Adrenal gland (tissue), 5 donors: ENCODE measurements around the gene CPLANE2.

Experiments used
- POLR2A ChIP-seq, 2 donors: fragments of 450-650 bp; IDR thresholded peaks; one replicate each; pipeline ENCODE4 v1.6.1; 2017; ENCODE audit warnings: antibody characterized with exemption in 2 of 2, mild to moderate bottlenecking in 2 of 2, moderate library complexity in 1 of 2
- TF ChIP-seq, protein P1 (sequence below), 6 experiments: fragments of 450-650 bp in 4 of 6; fragments of 200-600 bp in 2 of 6; sonication (generic) in 1 of 6; IDR thresholded peaks; 1 replicate in 5 of 6; 2 replicates in 1 of 6; pipeline versions ENCODE4 v1.5.1 to v1.8.0; 2016 to 2021; ENCODE audit warnings: antibody characterized with exemption in 6 of 6, mild to moderate bottlenecking in 2 of 6, moderate library complexity in 1 of 6
- donor health status: DM: no; HTN: no; CAD: no.

DNA sequence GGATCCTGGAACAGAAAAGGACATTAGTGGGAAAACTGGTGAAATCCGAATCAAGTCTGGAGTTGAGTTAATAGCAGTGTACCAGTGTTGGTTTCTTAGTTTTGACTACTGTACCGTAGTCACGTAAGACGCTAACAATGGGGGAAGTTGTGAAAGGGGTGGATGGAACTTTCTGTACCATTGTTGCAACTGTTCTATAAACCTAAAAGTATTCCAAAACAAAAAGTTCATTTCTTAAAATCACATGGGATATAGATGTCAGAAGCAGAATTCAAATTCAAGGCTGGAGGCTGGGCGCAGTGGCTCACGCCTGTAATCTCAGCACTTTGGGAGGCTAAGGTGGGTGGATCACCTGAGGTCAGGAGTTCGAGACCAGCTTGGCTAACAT is 41.5 kb downstream of the CPLANE2 start:
- TF ChIP-seq, protein P1, sequence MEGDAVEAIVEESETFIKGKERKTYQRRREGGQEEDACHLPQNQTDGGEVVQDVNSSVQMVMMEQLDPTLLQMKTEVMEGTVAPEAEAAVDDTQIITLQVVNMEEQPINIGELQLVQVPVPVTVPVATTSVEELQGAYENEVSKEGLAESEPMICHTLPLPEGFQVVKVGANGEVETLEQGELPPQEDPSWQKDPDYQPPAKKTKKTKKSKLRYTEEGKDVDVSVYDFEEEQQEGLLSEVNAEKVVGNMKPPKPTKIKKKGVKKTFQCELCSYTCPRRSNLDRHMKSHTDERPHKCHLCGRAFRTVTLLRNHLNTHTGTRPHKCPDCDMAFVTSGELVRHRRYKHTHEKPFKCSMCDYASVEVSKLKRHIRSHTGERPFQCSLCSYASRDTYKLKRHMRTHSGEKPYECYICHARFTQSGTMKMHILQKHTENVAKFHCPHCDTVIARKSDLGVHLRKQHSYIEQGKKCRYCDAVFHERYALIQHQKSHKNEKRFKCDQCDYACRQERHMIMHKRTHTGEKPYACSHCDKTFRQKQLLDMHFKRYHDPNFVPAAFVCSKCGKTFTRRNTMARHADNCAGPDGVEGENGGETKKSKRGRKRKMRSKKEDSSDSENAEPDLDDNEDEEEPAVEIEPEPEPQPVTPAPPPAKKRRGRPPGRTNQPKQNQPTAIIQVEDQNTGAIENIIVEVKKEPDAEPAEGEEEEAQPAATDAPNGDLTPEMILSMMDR (IDR thresholded peaks at IDR 0.05), result no peak
- no peak for TF ChIP-seq POLR2A (IDR thresholded peaks at IDR 0.05)
